Type B pancreatic cell (in vitro differentiated cells): ENCODE measurements around the gene MYO18B. TPM values are rescaled to one million over a fixed set of nuclear protein-coding genes. Genes with fewer than 3 reads are reported as not detected.

Experiments used
- DNase-seq: peaks from one replicate; pipeline ENCODE4 v3.0.0; 2021; ENCODE audit warnings: mixed read lengths; ENCODE audit not compliant: unreplicated experiment; ENCODE audit errors: extremely low spot score
- H3K27ac Mint-ChIP-seq: 2 replicates; pipeline ENCODE4 v1.8.0; 2021; ENCODE audit warnings: mild to moderate bottlenecking, mixed read lengths
- H3K27me3 Mint-ChIP-seq: 2 replicates; pipeline ENCODE4 v1.8.0; 2021; ENCODE audit warnings: mixed read lengths
- H3K36me3 Mint-ChIP-seq: 2 replicates; pipeline ENCODE4 v1.8.0; 2021; ENCODE audit warnings: mixed read lengths
- H3K4me1 Mint-ChIP-seq: one replicate; pipeline ENCODE4 v1.8.0; 2021; ENCODE audit warnings: mixed read lengths; ENCODE audit not compliant: unreplicated experiment
- H3K4me3 Mint-ChIP-seq: 2 replicates; pipeline ENCODE4 v1.8.0; 2021; ENCODE audit warnings: mild to moderate bottlenecking, mixed read lengths
- H3K9me3 Mint-ChIP-seq: 2 replicates; pipeline ENCODE4 v1.8.0; 2021; ENCODE audit warnings: mixed read lengths
- total RNA-seq: library from RNA; stranded (reverse); gene quantifications from 2 replicates; pipeline ENCODE4 v1.2.1, GENCODE V29; 2021; ENCODE audit warnings: low replicate concordance
- TF ChIP-seq, protein P1 (sequence below): fragments of 200-600 bp; sonication (generic); conservative IDR thresholded peaks from 2 replicates; pipeline ENCODE4 v1.5.0; 2021; ENCODE audit warnings: antibody characterized with exemption, mild to moderate bottlenecking

MYO18B gene
- total RNA-seq, 1 donor from 2014 or later = 0.10 TPM

GRCh38 chr22:25779890-25780289, 37.9 kb downstream of the MYO18B start:
- H3K9me3 Mint-ChIP-seq = no peaks in the 10 kb centered on the region
- no peaks in the 10 kb centered on the region for H3K27me3 Mint-ChIP-seq

DNA sequence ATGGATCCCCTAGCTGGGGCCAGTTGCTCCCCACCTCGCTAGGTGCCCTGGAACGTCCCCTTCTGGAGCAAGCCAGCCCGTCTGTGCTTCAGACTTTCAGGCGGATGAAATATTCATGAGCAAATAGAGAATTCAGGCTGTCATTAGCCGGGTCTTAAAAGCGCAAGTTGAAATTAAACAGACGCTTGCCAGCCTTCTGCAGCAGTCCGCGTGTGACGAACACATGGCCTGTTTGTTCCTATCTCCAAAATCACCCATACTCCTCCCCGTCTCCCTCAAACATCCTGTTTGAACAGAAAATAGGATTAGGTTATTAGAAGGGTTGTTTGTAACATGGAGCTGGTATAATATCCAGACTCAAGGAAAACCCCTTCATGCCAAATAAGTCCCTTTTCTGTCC, 38.7 kb downstream of the MYO18B start:
- DNase-seq = no peak
- Mint-ChIP-seq H3K36me3 (no peaks in the 10 kb centered on the region), H3K9me3 (no peaks in the 10 kb centered on the region), H3K27ac (no peak overlapping the region), H3K4me1 (peaks cover 2% of the 10 kb centered on the region), H3K27me3 (peaks cover 5% of the 10 kb centered on the region), H3K4me3 (no peak overlapping the region)
- TF ChIP-seq, protein P1, sequence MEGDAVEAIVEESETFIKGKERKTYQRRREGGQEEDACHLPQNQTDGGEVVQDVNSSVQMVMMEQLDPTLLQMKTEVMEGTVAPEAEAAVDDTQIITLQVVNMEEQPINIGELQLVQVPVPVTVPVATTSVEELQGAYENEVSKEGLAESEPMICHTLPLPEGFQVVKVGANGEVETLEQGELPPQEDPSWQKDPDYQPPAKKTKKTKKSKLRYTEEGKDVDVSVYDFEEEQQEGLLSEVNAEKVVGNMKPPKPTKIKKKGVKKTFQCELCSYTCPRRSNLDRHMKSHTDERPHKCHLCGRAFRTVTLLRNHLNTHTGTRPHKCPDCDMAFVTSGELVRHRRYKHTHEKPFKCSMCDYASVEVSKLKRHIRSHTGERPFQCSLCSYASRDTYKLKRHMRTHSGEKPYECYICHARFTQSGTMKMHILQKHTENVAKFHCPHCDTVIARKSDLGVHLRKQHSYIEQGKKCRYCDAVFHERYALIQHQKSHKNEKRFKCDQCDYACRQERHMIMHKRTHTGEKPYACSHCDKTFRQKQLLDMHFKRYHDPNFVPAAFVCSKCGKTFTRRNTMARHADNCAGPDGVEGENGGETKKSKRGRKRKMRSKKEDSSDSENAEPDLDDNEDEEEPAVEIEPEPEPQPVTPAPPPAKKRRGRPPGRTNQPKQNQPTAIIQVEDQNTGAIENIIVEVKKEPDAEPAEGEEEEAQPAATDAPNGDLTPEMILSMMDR = no peak

More at GRCh38 chr22:25779890-25780289, 37.9 kb downstream of the MYO18B start:
- H3K4me1 Mint-ChIP-seq = peaks cover 5% of the 10 kb centered on the region
- no peak overlapping the region for H3K4me3 Mint-ChIP-seq
- no peaks in the 10 kb centered on the region for H3K36me3 Mint-ChIP-seq
- H3K27ac Mint-ChIP-seq = no peak overlapping the region
- DNase-seq = no peak
- TF ChIP-seq, protein P1 = no peak

DNA sequence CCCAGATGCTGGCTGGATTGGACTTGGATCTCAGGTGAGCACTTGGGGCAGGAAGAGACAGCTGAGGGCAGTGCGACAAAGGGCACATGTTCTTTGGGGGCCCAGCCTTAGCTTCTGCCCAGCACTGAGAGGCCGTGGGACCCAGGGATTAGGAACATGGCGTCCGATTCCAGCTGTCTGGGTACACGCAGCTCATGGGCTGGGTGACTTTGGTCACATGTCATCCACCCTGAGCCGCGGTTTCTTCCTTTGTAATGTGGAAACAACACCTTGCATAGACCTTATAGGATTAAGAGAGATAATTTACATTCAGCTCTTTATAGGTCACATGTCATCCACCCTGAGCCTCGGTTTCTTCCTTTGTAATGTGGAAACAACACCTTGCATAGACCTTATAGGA, 39.8 kb downstream of the MYO18B start:
- Mint-ChIP-seq H3K4me1 (no peaks in the 10 kb centered on the region), H3K27me3 (peaks cover 5% of the 10 kb centered on the region), H3K27ac (no peak overlapping the region), H3K4me3 (no peak overlapping the region), H3K9me3 (no peaks in the 10 kb centered on the region), H3K36me3 (no peaks in the 10 kb centered on the region)
- TF ChIP-seq, protein P1 = no peak
- no peak for DNase-seq

DNA sequence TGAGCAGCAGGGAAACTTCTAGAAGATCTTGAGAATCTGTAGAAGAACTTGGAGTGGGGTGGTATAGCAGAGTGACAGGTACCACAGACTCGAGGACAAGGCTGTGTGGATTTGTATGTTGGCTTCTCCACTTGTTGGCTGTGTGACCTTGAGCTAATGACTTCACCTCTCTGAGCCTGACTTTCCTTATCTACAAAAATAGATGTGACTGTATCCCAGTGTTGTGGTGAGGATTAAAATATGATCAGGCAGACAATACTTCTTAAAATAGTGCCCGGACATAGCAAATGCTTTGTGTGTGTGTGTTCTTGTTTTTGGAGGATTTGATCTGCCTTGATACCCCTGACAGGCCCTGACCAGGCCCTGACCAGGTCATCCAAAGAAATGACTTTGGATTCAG, 40.8 kb downstream of the MYO18B start:
- Mint-ChIP-seq H3K4me3 (no peak overlapping the region), H3K9me3 (no peaks in the 10 kb centered on the region), H3K27me3 (peaks cover 5% of the 10 kb centered on the region), H3K4me1 (no peaks in the 10 kb centered on the region), H3K27ac (no peak overlapping the region), H3K36me3 (no peaks in the 10 kb centered on the region)
- no peak for DNase-seq
- TF ChIP-seq, protein P1 = no peak

- H3K4me3 Mint-ChIP-seq = no peak overlapping the region
- H3K27me3 Mint-ChIP-seq = peaks cover 5% of the 10 kb centered on the region
- H3K4me1 Mint-ChIP-seq = no peaks in the 10 kb centered on the region
- no peak for DNase-seq
- TF ChIP-seq, protein P1 = no peak
- H3K27ac Mint-ChIP-seq = no peak overlapping the region
- no peaks in the 10 kb centered on the region for H3K9me3 Mint-ChIP-seq
- no peaks in the 10 kb centered on the region for H3K36me3 Mint-ChIP-seq
Measured at GRCh38 chr22:25783856-25784255, 41.9 kb downstream of the MYO18B start.

DNA sequence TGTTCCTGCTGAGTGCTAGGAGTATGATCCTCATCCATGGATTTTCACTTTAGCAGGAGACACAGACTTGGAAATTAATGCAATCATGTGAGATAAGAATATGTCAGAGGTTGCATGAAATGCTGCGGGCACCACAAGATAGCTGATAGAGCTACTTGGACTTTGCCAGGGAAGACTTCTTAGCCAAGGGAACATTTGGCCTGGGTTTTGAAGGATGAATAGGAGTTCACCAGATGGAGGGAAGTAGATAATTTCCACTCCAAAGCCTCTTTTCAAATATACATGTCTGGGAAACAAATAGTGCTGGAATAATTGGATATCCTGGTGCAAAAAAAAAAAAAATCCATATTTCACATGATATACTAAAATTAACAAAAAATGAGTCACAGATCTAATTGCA, 44.2 kb downstream of the MYO18B start:
- Mint-ChIP-seq H3K4me3 (no peak overlapping the region), H3K9me3 (no peaks in the 10 kb centered on the region), H3K36me3 (no peaks in the 10 kb centered on the region), H3K27me3 (peaks cover 5% of the 10 kb centered on the region), H3K4me1 (no peaks in the 10 kb centered on the region), H3K27ac (no peak overlapping the region)
- TF ChIP-seq, protein P1 = no peak
- DNase-seq = no peak
